HG03095 (cell line): ENCODE data around the gene COG1.

Experiments
- ATAC-seq: cut with Tn5 transposase; IDR thresholded peaks from one replicate; pipeline ENCODE4 v1.9.1; 2021; ENCODE audit warnings: moderate library complexity; ENCODE audit not compliant: unreplicated experiment

The COG1 gene

GRCh38 chr17:73166731-73167581 lies 25.9 kb upstream of the COG1 start:
- ATAC-seq: no peak

GRCh38 chr17:73168667-73169066 lies 24.2 kb upstream of the COG1 start:
- no peak for ATAC-seq

GRCh38 chr17:73170324-73170723 lies 22.5 kb upstream of the COG1 start:
- no peak for ATAC-seq

- ATAC-seq: no peak
Measured at GRCh38 chr17:73172252-73172651, 20.6 kb upstream of the COG1 start.

GRCh38 chr17:73174126-73174525 lies 18.7 kb upstream of the COG1 start:
- ATAC-seq: no peak

- ATAC-seq: no peak
Measured at GRCh38 chr17:73175962-73176565, 16.8 kb upstream of the COG1 start.

GRCh38 chr17:73179387-73179786 lies 13.5 kb upstream of the COG1 start:
- ATAC-seq: no peak

DNA sequence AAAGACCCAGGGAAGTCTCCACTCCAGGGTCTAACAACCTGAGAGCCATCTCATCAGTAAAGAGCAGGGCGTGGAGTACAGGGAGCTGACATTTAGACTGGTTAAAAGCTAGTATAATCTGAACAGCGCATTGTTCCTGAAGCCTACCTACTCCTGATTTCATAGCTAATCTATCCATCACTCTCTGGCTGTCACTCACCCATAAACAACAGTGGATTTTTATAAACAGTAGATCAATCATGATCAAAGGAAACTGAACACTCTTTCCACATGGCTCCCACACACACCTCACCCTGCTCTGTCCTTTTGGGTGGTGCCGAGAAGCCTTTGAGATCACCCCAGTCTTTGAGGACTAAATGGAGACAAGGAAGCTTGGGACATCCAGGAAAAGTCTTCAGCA lies 13.0 kb upstream of the COG1 start:
- no peak for ATAC-seq

DNA sequence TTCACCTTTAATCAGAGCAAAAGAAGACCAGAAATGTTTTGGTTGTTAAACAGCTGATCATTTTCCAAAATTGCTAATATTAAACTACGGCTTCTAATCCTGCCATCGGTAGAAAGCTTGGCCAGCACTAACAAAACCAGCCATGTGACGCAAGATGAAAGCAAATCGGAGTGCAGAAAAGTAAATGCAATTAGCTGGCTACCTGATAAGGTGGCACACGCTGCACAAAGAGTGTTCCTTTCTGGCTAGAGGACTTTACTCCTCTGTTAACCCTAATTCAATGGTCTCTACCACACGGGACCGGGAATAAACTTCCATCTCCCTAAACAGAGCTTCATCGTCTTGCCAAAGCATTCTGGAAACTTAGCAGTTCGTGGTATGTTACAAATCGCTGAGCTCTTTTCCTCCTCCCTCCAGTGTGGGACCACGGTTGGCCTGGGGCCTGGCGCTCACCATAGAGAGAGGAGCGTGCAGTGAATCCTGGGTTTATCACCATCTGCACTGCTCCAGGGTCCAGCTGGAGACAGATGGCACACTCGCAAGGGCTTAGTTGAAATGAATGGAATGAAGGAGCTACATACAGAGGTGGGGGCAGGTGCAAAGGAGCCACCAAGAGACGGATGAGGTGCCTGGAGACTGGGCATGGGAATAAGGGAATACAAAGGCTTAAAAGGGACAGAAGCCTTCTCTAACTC lies 10.1 kb upstream of the COG1 start:
- ATAC-seq: no peak

- no peak for ATAC-seq
Measured at GRCh38 chr17:73184136-73184993, 8.5 kb upstream of the COG1 start.

DNA sequence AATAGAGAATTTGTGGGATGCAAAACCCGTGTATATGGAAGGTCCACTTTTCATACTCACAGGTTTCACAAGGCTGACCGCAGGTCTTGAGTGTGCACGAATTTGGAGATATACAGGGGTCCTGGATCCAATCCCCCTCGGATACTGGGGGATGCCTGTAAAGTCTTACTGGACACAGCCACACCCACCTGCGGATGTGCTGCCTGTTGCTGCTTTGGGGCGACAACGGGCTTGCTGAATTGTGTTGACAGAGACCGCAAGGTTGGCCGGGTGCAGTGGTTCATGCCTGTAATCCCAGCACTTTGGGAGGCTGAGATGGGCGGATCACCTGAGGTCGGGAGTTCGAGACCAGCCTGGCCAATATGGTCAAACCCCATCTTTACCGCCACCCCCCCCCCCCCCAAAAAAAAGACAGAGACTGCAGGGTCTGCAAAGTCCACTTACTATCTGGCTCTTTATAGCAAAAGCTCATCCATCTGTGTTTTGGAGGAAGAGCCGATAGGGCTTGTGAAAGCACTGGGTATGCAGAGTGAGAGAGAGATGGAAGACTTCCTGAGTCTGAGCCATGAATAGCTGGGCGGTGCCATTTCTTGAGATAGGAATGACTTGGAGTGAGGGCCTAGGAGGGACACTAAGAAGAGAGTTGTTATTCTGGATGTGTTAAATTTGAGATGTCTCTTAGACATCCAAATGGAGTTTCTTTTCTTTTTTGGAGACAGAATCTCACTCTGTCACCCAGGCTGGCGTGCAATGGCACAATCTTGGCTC lies 6.4 kb upstream of the COG1 start:
- ATAC-seq: no peak

DNA sequence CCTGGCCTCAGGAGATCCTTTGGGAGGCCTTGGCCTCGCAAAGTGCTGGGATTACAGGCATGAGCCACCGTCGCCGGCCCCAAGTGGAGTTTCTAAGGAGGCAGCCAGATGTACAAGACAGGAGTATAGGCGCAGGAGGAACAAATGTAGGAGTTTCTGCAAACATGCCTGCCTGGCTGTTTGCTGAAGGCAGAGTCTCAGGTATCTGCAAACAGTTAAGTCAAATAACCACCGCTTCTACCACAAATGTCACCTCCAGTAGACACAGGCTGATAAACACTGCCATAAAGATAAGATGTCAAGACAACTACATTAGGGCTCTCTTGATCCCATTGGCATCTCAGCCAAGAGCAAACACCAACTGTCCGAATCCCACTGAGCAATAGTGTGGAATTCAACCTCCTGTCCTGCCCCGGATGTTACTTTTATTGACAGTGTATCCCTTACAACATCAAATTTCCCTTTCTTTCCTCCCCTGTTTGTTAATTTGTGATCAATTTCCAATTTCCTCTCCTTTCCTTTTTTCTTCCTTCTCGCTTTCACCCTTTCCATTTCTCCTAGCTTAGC lies 5.6 kb upstream of the COG1 start:
- no peak for ATAC-seq

DNA sequence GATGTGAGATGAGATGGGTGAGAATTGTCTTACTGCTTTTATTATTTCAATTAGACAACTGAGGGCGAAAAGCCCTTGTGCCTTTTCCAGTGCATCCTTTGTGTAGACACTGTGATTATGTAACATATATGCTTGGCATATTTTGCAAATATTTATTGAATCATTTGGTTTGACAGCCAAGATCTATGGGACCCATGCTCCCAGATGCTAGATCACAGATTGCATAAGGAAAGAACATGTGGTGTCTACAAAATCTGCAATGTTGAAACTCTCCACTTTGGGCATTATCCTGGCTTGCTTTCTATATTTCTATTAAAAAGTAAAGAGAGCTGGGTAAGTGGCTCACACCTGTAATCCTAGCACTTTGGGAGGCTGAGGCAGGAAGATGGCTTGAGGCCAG lies 4.8 kb upstream of the COG1 start:
- no peak for ATAC-seq

- no peak for ATAC-seq
Measured at GRCh38 chr17:73189417-73190099, 3.3 kb upstream of the COG1 start.

DNA sequence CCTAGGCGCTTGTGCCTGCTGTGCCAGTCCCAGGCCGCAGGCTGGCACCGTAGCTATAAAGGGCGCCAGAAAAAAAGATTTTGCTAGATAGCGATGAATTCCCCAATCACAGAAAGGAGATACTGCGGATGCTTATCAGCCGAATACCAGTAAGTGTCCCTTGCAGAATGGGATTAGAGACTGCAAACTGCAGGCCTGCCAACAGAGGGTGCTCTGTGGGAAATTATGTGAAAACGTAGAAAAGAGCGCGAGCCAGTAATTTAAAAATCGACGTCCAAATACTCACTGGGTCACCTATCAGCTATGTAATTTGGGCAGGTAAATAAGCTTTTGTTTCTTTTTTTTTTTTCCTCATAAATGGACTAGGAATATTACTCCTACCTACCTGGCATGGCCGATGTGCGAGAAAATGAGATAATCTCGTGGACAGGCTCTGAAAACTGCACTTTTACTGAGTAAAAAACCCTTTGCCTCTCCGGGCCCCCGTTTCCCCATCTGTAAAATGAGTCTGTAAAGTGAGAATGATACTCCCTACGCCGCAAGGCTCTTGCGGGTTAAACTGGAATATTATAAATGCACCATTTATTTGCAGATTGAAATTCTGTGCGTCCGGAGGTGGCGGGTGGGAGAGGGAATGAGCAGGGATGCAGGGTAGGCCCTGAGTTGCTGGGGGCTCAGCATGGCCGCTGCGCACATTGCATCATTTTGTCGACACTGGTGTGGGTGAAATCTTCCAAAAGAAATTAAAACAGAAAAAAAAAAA lies 1.2 kb upstream of the COG1 start:
- peak; percentile 29 for ATAC-seq

DNA sequence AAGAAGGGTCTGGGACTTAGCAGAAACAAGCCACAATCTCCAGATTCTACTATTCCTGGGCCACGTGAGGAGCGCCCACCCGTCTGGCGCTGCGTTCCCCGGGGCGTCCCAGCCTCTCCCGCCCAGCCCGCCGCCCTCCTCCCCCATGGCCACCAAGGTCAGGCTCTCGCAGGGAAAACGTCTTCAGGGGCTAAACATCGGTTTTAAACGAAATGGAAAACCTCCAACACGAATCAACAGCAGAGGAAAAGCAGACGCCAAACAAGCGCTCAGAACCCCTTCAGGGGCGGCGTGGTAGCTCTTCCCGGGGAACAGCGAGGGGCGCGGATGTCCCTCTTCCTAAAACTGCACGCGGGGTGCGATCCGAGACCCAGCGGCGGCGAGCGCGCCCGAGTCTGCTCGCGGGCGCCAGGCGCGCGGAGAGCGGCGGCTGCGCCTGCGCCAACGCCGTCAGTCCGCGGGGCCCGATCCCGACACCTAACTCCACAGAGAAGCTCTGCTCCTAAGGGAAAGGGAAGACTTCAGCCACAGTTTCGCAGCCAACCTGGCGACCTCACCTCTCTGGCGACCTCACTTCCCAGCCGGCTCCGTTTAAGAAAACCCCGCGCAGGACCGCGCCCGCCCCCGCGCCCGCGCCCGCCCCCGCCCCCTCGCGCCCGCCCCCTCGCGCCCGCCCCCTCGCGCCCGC lies 505 bp upstream of the COG1 start:
- ATAC-seq: peak; percentile 57

DNA sequence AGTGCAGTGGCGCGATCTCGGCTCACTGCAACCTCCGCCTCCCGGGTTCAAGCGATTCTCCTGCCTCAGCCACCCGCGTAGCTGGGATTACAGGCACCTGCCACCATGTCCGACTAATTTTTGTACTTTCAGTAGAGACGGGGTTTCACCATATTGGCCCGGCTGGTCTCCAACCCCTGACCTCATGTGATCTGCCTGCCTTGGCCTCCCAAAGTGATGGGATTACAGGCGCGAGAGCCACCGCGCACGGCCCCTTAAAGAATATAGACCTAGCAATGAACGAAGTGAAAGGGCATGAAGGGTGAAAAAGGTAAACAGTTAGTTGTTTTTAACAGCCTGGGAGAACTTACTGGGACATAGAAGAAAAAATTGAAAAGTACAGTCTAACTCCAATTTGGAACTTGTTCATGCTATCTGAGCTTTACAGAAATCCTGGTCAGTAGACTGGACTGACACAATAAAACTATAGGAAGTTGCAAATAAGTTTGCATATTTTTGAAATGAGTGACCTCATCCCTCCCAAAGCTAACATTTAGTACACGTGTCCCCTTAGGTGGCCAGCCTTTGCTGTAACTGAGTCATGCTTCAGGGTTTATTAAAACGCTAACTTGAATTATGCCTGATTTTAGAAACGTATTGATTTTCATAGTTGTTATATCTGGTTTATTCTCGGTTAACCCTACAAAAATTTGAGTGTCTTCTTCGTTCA lies 1.8 kb downstream of the COG1 start:
- ATAC-seq: no peak
